ENCODE results near the gene AMBP.

The AMBP gene

GRCh38 chr9:114112778-114113584 is 34.9 kb upstream of the AMBP start:
- DNase-seq: no peak

- DNase-seq: no peak
Measured at GRCh38 chr9:114112325-114112724, 34.2 kb upstream of the AMBP start.

GRCh38 chr9:114110180-114110579 is 32.1 kb upstream of the AMBP start:
- no peak for DNase-seq

- no peak for DNase-seq
Measured at GRCh38 chr9:114109124-114109523, 31.0 kb upstream of the AMBP start.

DNA sequence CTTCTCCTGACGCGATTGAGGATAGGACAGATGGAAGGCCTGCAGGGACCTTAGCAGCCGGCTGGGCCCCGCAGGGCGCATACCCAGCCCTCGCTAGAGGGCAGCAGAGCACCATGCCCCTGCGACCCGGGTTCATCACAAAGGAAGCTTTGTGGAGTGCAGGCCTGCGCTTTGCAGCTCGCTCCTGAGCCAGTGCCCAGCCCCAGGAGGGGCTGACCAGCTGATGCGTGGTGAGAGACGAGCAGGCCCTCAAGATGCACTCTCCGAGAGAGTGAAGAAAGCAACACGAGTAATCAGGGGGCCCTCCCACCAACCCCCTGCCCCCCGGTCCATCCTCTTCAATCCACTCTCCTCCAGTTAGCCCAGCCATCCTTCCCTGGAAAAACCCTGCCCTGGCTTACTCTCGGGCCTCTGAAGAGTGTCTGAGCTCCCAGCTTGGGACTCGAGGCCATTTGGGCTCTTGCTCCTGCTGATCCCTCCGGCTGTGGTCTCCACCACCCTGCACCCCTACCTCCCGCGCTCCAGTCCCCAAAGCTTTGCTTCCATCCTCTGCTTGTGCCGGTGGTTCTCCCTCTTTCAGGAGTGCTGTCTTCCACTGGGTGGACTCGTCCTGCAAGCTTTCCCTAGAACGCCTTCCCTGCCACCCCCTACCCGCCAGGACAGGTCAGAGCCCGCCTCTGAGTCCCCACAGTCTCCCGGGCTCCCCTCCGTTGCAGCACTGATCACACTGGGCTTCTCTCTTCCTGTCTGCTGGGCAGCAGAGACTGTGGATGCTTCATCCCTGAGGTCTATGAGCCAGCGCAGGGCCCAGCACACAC is 30.1 kb upstream of the AMBP start:
- DNase-seq: no peak

GRCh38 chr9:114107286-114108001 is 29.3 kb upstream of the AMBP start:
- no peak for DNase-seq

- DNase-seq: no peak
Measured at GRCh38 chr9:114105236-114105635, 27.1 kb upstream of the AMBP start.

- DNase-seq: no peak
Measured at GRCh38 chr9:114102484-114102883, 24.4 kb upstream of the AMBP start.

DNA sequence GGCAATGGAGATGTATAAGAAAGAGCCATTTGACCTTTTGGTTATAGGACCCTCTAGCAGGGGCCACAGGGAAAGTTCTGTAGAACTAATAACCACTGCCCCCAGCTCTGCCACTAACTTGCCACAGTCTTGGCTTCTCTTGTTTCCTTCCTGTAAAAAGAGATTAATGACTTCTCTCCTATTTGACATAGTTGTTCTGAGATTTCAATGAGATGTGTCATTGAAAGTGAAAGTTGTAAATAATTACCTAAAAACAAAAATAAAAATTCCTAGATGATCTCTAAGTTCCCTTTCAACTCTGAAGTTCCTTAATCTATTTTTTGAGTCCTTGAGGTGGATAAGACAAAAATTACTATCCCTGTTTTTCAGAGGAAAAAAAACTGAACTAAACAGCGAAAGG is 22.4 kb upstream of the AMBP start:
- DNase-seq: no peak

- no peak for DNase-seq
Measured at GRCh38 chr9:114099669-114100270, 21.7 kb upstream of the AMBP start.

DNA sequence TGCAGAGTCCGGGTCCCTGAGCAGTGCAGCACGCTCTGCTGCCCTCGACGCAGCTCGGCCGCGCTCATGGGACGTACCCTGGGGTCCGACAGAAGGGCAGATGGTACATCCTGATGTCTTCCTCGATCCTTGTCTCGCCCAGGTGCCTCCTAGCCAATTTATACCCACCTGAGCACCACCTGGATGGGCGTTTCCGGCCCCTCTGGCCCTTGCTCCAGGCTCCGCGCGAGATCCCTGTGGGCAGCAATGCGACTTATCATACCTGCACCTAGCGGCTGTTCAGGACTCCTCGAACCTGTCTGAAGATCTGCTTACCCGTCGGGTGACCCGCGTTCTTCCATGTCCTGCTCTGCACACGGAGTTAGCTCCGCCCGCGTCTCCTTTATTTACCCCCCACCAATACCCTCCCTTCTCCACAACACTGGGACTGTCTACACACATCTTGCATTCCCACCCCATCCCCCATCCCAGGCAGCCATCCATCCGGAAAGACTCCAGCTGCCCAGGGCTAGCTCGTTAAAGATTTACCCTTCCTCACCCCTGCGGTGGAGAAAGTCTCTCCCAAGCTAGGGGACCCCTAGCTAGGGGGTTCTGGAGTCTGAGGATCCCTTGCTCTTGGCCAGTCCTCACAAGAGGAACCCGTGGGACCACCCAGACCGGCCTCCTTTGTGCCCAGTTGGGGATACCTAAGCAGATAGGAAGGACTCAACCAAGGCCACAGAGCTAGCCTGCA is 21.0 kb upstream of the AMBP start, which contains the start of gene KIF12:
KIF12 (minus strand) TSS at position 357 of the 733 bp plus-strand sequence; CDS start at position 341, 16 bp downstream.
- no peak for DNase-seq

DNA sequence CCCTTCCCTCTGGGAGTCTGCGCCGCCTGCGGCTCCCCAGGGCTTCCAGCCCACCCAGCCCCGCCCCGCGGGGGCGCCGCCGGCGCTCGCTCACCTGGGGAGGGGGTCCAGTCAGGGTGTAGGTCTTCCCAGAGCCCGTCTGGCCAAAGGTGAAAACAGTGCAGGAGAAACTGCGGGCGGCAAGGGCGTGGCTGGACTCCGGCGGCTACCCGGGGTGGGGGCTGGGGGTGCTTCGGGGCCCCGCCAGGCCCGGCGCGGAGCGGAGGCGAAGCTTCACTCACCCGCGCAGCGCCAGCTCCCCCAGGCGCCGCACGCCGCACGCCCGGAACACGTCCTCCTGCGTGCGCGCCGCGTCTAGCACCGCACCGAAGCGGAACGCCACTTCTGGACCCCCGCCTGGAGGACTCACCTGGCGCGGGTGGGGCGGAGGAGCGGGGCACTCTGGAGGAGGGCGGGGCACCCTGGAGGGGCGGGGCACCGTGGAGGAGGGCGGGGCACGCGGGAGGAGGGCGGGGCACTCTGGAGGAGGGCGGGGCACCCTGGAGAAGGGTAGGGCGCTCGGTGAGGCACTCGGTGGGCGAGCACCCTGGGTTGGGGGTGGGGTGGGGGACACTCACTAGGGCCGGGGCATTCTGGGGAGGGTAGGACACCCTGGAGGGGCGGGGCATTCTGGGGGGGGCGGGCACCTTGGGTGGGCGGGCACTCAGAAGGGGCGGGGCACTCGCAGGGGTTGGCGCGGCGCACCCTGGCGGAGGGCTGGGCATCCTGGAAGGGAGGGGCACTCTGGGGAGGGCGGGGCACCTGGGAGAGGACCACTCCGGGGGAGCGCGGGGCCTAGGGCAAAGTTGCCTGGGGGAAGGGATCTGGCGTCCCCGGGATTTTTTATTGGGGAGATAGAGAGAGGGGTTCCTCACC is 20.2 kb upstream of the AMBP start:
- DNase-seq: no peak

DNA sequence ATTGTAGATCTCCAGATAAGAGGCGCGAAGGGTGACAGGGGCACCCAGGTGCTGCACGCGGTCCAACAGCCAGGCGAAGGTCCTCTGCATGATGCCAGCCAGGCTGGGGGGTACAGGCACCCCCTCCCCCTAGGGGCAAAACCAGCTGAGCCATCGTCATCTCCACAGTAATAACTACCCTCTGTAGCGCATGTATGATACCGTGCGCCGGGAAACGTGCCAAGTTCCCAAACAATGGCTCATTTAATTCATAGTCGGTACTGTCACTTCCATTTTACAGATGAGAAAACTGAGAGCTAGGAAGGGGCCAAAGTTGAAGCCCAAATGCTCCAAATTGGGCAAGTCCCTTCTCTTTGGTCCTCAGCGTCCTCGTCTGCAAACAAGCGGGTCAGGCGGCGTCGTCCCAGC is 19.5 kb upstream of the AMBP start:
- DNase-seq: no peak

- DNase-seq: no peak
Measured at GRCh38 chr9:114096866-114097612, 18.9 kb upstream of the AMBP start.

DNA sequence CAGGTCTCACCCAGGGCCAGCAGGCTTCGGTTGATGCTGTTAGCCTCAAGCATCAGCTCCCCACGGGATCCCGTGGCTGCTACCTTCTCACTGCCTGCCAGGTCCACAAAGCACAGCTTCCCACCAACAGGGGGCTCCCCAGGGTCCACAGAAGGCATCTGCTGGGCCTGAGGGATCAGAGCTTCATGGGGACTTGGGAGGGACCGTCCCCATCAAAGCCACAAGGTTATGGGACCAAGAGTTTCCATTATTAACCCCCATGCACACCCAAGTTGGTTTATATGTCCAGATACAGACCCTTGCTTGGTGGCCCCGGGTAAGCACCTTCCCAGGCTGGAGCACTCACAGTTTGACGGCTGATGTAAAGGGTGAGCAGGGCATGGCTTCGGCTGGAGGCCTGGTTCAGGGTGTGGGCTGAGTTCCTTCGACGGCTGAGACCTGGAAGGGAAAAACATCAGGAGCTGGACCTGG is 18.0 kb upstream of the AMBP start:
- DNase-seq: no peak

DNA sequence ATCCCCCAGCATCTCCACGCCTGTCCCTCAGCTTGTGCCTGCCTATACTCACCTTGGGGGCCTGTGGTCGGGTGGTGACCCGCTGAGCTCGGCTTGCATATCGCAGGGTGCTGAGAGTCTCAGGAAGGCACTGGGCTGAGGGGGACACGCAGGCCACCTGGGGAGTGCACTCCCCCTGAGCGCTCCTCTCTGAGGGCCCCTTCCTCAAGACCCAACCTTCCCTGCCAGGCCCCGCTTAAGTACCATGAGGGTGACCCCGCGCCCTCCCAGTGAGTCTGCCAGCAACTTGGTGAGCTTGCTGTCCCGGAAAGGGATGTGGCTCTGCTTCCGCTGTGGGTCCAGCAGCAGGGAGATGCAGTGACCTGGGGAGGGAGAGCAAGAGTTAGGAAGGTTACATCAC is 16.9 kb upstream of the AMBP start:
- DNase-seq: no peak

- no peak for DNase-seq
Measured at GRCh38 chr9:114093761-114094505, 15.8 kb upstream of the AMBP start.

- DNase-seq: no peak
Measured at GRCh38 chr9:114093031-114093471, 15.0 kb upstream of the AMBP start.

DNA sequence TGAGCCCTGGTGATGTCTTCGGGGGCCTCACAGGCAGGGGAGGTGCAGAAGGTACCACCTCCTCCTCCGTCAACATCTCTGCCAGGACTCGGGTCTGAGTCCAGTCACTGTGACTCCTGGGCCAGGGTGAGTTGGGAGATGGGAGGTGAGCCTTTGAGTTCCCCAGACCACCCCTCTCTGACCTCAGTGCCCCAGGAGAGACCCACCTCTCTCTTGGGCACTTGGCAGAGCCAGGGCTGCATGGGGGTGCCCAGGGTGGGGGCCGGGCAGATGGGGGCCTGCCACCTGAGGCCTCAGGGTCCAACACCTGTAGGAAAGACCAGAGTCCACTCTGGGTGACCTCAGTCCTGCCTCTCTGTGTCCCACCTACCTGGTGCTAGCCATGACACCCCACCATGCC is 14.2 kb upstream of the AMBP start:
- DNase-seq: no peak

Data from SIG-M5 (cell line).